GM12873 (cell line): ENCODE measurements around the gene MAML3.

ENCODE experiments used
- TF ChIP-seq, protein P1 (sequence below): IDR thresholded peaks from 2 replicates; pipeline ENCODE4 v1.5.1; 2012; ENCODE audit warnings: low read depth, mild to moderate bottlenecking, moderate library complexity, low read length, control low read depth; ENCODE audit not compliant: insufficient read depth; ENCODE audit errors: missing control alignments

Gene MAML3

DNA sequence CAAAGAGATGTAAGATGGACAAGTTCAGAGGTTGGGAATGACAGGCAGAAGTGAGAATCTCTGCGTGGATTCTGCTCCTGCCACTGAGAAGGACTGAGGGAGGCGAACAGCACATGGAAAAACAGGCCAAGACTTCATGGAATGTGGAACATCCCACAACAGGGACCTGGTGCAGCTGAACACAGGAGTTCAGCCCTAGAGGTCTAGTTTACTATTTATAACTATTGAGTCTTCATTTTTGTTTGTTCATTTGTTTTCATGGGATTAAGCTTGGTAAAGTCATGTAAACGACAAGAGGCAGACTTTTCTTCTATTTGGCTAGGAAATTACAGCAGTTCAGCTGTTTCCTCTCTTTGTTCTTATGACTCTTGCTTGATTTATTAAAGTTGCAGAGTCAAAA lies 234.5 kb downstream of the MAML3 start:
- TF ChIP-seq, protein P1, sequence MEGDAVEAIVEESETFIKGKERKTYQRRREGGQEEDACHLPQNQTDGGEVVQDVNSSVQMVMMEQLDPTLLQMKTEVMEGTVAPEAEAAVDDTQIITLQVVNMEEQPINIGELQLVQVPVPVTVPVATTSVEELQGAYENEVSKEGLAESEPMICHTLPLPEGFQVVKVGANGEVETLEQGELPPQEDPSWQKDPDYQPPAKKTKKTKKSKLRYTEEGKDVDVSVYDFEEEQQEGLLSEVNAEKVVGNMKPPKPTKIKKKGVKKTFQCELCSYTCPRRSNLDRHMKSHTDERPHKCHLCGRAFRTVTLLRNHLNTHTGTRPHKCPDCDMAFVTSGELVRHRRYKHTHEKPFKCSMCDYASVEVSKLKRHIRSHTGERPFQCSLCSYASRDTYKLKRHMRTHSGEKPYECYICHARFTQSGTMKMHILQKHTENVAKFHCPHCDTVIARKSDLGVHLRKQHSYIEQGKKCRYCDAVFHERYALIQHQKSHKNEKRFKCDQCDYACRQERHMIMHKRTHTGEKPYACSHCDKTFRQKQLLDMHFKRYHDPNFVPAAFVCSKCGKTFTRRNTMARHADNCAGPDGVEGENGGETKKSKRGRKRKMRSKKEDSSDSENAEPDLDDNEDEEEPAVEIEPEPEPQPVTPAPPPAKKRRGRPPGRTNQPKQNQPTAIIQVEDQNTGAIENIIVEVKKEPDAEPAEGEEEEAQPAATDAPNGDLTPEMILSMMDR: no peak

DNA sequence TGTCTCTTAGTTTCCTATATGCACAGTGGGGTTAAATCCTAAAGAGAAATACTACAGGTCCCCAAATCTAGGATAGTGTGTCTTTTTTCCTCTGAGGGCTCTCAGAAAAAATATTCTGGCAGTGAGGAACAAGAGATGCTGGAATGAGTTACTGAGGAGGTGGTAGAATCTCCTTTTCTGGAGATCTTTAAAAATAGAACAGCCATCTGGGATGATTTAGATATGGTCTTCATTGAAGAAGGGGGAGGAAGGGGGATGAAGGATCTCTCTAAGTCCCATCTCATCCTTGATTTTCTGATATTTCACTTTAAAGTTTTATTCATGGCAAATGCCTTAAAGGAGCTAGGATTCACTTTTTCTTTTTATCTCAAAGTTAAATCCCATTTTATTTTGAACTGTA lies 235.0 kb downstream of the MAML3 start:
- TF ChIP-seq, protein P1: no peak

DNA sequence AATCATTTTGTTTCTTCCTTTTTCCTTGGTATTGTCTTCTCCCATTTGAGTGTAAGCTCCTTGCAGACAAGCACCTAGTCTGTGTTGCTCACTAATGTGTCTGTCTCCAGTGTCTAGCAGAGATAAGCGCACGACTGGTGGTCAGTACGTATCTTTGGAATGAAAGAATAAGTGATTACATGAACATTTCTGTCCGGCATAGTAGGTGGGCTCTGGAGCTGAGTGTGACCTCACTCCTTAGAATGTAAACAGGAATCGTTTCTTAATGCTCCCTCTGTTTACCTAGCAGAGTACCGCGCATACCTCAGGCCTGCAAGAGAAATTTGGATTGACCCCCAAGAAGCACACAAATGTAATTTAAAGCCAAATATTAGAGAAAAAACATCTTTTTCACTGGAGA lies 235.4 kb downstream of the MAML3 start:
- TF ChIP-seq, protein P1: no peak

DNA sequence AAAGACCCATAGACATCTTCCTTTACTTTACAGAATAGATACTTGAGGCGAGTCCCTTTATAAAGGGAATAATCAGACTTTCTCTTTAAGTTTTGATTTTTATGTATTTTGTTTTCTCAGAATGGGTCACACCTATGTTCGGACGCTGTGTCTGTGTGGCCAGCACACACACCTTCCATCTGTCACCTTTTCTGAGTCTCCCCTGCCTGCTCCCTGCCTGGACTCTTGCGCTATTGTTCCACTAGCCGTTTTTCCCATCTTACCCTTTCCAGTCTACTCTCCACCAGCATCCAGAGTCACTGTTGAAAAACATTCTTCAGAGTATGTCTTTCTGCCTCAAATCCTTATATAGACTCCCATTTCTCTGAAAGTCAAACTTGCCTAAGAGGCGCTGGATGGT lies 236.1 kb downstream of the MAML3 start:
- TF ChIP-seq, protein P1: no peak

DNA sequence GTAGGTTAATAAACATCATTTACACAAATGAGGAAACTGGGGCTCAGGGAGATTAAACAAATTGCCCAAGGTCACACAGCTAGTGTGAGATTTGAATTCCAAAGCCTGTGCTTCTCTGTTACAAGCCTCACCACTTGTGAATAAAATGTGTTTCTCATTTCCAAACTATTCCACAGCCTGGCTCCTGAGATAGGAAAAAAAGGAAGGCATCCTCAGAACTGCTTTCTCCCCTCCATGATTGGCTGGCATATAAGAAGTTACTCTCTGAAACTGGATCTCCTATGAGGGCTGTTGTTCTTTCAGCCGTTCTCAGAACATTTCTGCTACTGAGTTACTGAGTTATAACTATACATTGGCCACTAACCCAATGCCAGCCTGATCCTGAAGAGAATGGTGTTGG lies 237.9 kb downstream of the MAML3 start:
- TF ChIP-seq, protein P1: no peak

DNA sequence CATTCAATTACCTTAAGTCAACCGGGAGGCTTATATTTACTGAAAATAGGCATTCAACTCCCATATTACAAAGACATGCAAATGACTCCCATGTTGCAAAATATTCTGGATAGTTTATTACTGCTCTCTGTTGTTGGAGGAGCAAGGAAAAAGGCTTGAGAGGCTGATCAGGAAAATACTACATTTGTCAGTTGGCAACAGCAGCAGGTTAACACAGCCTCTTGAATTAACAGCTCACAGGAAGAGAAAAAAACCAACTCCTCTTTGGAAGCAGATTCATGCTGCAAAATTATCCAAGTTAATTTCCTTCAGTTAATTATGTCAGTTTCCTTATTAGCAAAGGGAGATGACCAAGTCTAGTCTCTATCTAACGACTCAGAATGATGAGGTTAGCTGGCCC lies 238.9 kb downstream of the MAML3 start:
- TF ChIP-seq, protein P1: no peak

DNA sequence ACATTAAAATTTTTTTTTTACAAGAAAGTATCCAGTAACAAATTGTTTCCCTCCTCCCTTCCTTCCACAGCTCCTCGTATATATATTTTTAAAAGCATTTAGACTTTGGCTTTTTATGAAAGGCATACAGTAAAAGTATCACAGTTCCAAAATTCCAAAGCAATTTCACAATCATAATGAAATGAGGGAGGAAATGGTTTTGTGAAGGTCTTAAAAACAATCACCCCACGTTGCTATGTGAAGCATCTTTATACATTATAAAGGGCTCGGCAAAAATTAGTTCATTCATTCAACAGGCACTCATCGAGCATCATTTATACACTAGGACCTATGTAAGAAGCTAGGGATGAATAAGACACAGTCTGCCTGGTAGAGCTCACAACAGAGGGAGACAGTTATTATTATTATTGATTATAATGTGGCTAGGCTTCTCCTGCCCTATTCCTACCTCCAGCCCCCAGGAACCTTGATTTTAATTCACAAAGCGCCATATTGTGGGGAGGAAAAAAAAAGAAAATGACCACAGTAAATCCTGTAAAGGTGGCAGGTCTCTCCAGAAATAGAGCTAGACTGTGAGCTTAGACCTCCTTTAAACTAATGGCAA lies 239.9 kb downstream of the MAML3 start:
- TF ChIP-seq, protein P1: no peak
